Activated CD8-positive, alpha-beta T cell treated with anti-CD3 and anti-CD28 coated beads, Interleukin-2, amount 10 ng/mL, durations not matched to agents 7 days and 5 days (primary cell): Measurements from ENCODE around the gene TRAPPC1. TPM values are rescaled to one million over a fixed set of nuclear protein-coding genes. Genes with fewer than 3 reads are reported as not detected.

Experiments used
- ATAC-seq: fragments of 150-1000 bp; cut with Tn5 transposase; one replicate; pipeline ENCODE4 v1.10.0; 2021; ENCODE audit warnings: moderate library complexity
- CTCF ChIA-PET: fragments of 350-600 bp; sonication (Branson Sonifier 250); formaldehyde crosslinking; loops from one replicate; lab custom pipeline; 2021; ENCODE audit warnings: antibody characterized with exemption; lab: Charles Lee
- POLR2A ChIA-PET: fragments of 350-600 bp; sonication (Branson Sonifier 250); formaldehyde crosslinking; loops from one replicate; lab custom pipeline; 2021; ENCODE audit warnings: antibody characterized with exemption; lab: Charles Lee
- DNase-seq: peaks from one replicate; pipeline ENCODE4 v3.0.0-alpha.2; 2020
- H3K27ac Mint-ChIP-seq: one replicate; pipeline ENCODE4 v1.8.0; 2021; ENCODE audit warnings: mild to moderate bottlenecking, mixed read lengths
- H3K27me3 Mint-ChIP-seq: one replicate; pipeline ENCODE4 v1.8.0; 2021; ENCODE audit warnings: low read depth, mixed read lengths
- H3K36me3 Mint-ChIP-seq: one replicate; pipeline ENCODE4 v1.8.0; 2021; ENCODE audit warnings: low read depth, mixed read lengths
- H3K4me1 Mint-ChIP-seq: one replicate; pipeline ENCODE4 v1.8.0; 2021; ENCODE audit warnings: low read depth, mixed read lengths
- H3K4me3 Mint-ChIP-seq: one replicate; pipeline ENCODE4 v1.8.0; 2021; ENCODE audit warnings: mild to moderate bottlenecking, mixed read lengths
- H3K9me3 Mint-ChIP-seq: one replicate; pipeline ENCODE4 v1.8.0; 2022; ENCODE audit warnings: mixed read lengths; ENCODE audit not compliant: insufficient read depth
- total RNA-seq, 2 experiments: library from RNA; stranded (reverse); gene quantifications; one replicate each; pipeline ENCODE4 v1.2.3, GENCODE V29; 2021

TRAPPC1 gene
- total RNA-seq, 2 experiments from 2014 or later: 248 to 278 TPM

- no peaks in the 10 kb centered on the region for H3K27me3 Mint-ChIP-seq
- H3K36me3 Mint-ChIP-seq: peaks cover 2% of the 10 kb centered on the region
- ChIA-PET POLR2A (interaction anchor here (1.2 to 3.1 kb wide), 2 partner anchors 10 to 18 kb away, joined by 4 to 23 read pairs; partner anchors contain the start of genes CNTROB and TRAPPC1), CTCF (interaction anchor here (0.9 to 2.5 kb wide), 7 partner anchors 10 to 97 kb away, joined by 3 to 16 read pairs (median 5); partner anchors contain the start of gene NAA38)
- peak; percentile 45 for ATAC-seq
- peak overlapping the region; percentile 74 for H3K27ac Mint-ChIP-seq
- H3K4me1 Mint-ChIP-seq: peaks cover 25% of the 10 kb centered on the region
- peak overlapping the region; percentile 54 for H3K4me3 Mint-ChIP-seq
- no peaks in the 10 kb centered on the region for H3K9me3 Mint-ChIP-seq
- no peak for DNase-seq
Observed at GRCh38 chr17:7922269-7922844, 9.4 kb downstream of the TRAPPC1 start.

DNA sequence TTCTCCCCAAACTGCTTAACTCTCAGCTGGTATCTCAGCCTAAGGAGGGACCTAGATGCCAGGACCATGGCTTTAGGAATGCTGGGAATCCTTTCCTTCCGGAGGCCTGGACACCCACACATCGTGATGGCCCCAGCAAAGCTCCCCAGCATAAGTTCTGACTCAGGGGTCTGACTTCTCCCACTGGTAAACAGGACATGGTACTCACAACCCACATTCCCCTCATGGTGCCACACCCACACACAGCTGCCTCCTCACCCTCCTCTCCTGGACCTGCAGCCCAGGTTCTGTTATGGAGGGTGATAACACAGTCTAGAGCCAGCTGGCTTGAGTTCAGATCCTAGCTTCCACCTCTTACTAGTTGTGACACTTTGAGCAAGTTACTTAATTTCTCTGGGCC lies 14.9 kb downstream of the TRAPPC1 start:
- Mint-ChIP-seq H3K27me3 (no peaks in the 10 kb centered on the region), H3K9me3 (no peaks in the 10 kb centered on the region), H3K4me1 (peaks cover 36% of the 10 kb centered on the region), H3K27ac (peak overlapping the region; percentile 83), H3K4me3 (peak overlapping the region; percentile 85), H3K36me3 (peaks cover 9% of the 10 kb centered on the region)
- no peak for DNase-seq
- POLR2A ChIA-PET: interaction anchor here (1.4 to 6.0 kb wide), 2 partner anchors 10 to 15 kb away, joined by 4 to 44 read pairs; partner anchors contain the start of genes CNTROB and TRAPPC1
- ATAC-seq: no peak
- CTCF ChIA-PET: interaction anchor here (0.7 to 11.0 kb wide), 11 partner anchors 10 to 229 kb away, joined by 3 to 237 read pairs (median 7); partner anchors contain the start of genes CNTROB, KCNAB3, TP53 and TRAPPC1

GRCh38 chr17:7916385-7916682 lies 15.4 kb downstream of the TRAPPC1 start:
- ChIA-PET CTCF (interaction anchor here (0.7 to 11.0 kb wide), 16 partner anchors 10 to 228 kb away, joined by 3 to 237 read pairs (median 6); partner anchors contain the start of genes CNTROB, KCNAB3, NAA38 and TP53), POLR2A (interaction anchor here (0.7 to 6.0 kb wide), 8 partner anchors 10 to 73 kb away, joined by 3 to 44 read pairs (median 4); partner anchors contain the start of genes CNTROB and TRAPPC1)
- H3K4me1 Mint-ChIP-seq: peaks cover 35% of the 10 kb centered on the region

DNA sequence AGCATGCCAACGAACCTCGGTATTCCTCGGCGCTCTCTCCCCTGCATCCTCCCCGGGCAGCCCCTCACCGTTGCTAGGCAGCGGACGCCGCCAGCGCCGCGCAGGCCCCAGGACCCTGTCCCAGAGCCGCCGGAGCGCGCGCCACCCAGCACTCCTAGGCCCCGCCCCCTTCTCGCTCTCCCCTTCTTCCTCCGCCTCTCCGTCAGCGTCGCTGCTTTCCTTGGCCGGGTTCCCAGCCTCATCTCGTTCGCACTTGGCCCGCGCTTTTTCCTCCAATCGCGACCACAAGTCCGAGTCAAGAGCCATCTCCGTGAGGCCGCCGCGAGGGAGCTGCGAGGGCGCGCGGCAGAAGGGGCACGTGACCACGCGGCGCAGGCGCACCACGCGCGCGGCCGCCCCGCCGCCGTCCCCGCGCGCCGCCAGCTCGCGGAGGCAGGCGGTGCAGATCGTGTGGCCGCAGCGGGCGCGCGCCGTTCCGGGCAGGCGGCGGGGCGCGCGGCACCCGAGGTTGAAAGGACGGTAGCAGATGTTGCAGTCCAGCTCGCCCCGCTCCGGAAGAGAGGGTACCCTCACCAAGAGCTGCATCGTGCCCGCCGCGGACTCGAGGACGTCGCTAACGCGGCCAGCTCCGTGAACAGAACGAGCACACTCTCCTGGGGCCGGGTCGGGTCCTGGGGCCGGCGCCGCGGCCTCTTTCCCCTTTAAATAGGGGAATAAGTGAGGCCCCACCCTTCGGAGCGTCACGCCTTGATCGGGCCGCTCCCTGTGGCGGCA lies 15.9 kb downstream of the TRAPPC1 start, which contains the start of gene RNF227:
Gene RNF227 (minus strand): TSS at position 679 of the 774 bp plus-strand sequence. CDS start 94 bp downstream, at position 585.
- Mint-ChIP-seq H3K9me3 (no peaks in the 10 kb centered on the region), H3K36me3 (peaks cover 17% of the 10 kb centered on the region), H3K4me1 (peaks cover 35% of the 10 kb centered on the region), H3K27ac (peak within 1 kb of the TSS; percentile 95), H3K27me3 (no peaks in the 10 kb centered on the region), H3K4me3 (peak within 1 kb of the TSS; percentile 85)
- ATAC-seq (peak; percentile 85), DNase-seq (peak; percentile 89)
- CTCF ChIA-PET: interaction anchor here (0.7 to 11.0 kb wide), 17 partner anchors 11 to 228 kb away, joined by 3 to 237 read pairs (median 6); partner anchors contain the start of genes CNTROB, KCNAB3, NAA38 and TP53
- POLR2A ChIA-PET: interaction anchor here (0.7 to 6.0 kb wide), 9 partner anchors 11 to 74 kb away, joined by 3 to 44 read pairs (median 4); partner anchors contain the start of genes CNTROB and TRAPPC1

More at GRCh38 chr17:7916385-7916682, 15.4 kb downstream of the TRAPPC1 start:
- ATAC-seq (no peak), DNase-seq (no peak)
- Mint-ChIP-seq H3K27me3 (no peaks in the 10 kb centered on the region), H3K27ac (peak overlapping the region; percentile 83), H3K9me3 (no peaks in the 10 kb centered on the region), H3K4me3 (peak overlapping the region; percentile 85), H3K36me3 (peaks cover 12% of the 10 kb centered on the region)

DNA sequence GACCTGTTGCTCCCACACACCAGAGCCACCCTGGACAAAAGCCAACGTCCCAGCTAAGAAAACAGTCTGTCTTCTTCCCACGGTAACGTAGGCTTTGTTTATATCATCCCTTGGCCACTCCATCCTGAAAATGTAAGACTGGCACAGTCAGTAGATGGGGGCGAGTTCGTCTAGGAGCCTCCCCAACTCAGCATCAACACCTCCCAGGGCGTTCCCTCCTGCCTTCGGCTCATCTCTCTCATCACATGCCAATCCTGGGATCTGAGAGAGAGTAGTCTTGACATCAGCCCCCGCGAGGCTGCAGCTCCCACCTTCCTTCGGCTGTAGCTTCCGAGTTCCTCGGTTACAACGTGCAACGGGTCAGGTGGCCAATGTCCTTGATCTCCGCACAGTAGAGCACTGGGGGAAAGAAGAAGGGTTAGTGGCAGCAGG lies 16.6 kb downstream of the TRAPPC1 start:
- CTCF ChIA-PET: interaction anchor here (0.7 to 11.0 kb wide), 13 partner anchors 11 to 164 kb away, joined by 3 to 237 read pairs (median 6); partner anchors contain the start of genes CNTROB, KCNAB3, NAA38 and TRAPPC1
- ATAC-seq (peak; percentile 57), DNase-seq (no peak)
- H3K4me1 Mint-ChIP-seq: peaks cover 35% of the 10 kb centered on the region
- H3K27me3 Mint-ChIP-seq: no peaks in the 10 kb centered on the region
- H3K9me3 Mint-ChIP-seq: no peaks in the 10 kb centered on the region
- H3K36me3 Mint-ChIP-seq: peaks cover 22% of the 10 kb centered on the region
- POLR2A ChIA-PET: interaction anchor here (1.3 to 6.0 kb wide), 5 partner anchors 12 to 70 kb away, joined by 3 to 44 read pairs (median 4); partner anchors contain the start of genes CNTROB and TRAPPC1
- H3K27ac Mint-ChIP-seq: peak overlapping the region; percentile 95
- H3K4me3 Mint-ChIP-seq: peak overlapping the region; percentile 85

GRCh38 chr17:7912927-7913524 lies 18.7 kb downstream of the TRAPPC1 start:
- H3K4me3 Mint-ChIP-seq: no peak overlapping the region
- peaks cover 35% of the 10 kb centered on the region for H3K4me1 Mint-ChIP-seq
- DNase-seq: peak; percentile 71
- peaks cover 40% of the 10 kb centered on the region for H3K36me3 Mint-ChIP-seq
- ChIA-PET POLR2A (interaction anchor here (0.6 to 1.5 kb wide), 3 partner anchors 77 to 225 kb away, joined by 3 to 9 read pairs (median 5); partner anchors contain the start of gene TP53), CTCF (interaction anchor here (0.6 to 11.0 kb wide), 23 partner anchors 9 to 147 kb away, joined by 3 to 237 read pairs (median 5); partner anchors contain the start of genes CNTROB and TRAPPC1)
- peak; percentile 24 for ATAC-seq
- no peaks in the 10 kb centered on the region for H3K27me3 Mint-ChIP-seq
- peak overlapping the region; percentile 71 for H3K27ac Mint-ChIP-seq
- H3K9me3 Mint-ChIP-seq: no peaks in the 10 kb centered on the region

- Mint-ChIP-seq H3K4me3 (no peak overlapping the region), H3K4me1 (peaks cover 25% of the 10 kb centered on the region), H3K36me3 (peaks cover 52% of the 10 kb centered on the region)
Observed at GRCh38 chr17:7911116-7911515, 20.6 kb downstream of the TRAPPC1 start.

DNA sequence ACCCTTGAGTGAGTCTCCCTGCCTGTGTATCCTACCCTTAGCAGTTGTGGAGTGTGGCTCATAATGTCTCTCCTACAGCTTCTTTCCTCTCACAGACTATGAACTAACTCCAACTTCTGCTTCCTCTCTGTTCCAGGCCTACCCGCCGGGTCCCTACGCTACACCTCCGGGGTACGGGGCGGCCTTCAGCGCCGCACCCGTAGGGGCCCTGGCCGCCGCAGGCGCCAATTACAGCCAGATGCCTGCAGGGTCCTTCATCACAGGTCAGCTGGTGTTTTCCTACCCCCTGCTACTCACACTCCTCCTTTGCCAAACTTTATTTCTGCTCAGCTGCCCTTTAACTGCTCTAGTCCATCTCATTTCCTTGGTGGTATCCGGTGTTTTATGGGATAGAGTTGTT lies 21.0 kb downstream of the TRAPPC1 start:
- POLR2A ChIA-PET: interaction anchor here (0.6 kb wide), 1 partner anchor 95 kb away, joined by 3 read pairs; no protein-coding TSS in a partner anchor
- ATAC-seq: no peak
- DNase-seq: no peak
- Mint-ChIP-seq H3K4me1 (peaks cover 25% of the 10 kb centered on the region), H3K4me3 (no peak overlapping the region), H3K9me3 (no peaks in the 10 kb centered on the region), H3K27ac (no peak overlapping the region), H3K36me3 (peaks cover 54% of the 10 kb centered on the region), H3K27me3 (no peaks in the 10 kb centered on the region)
- CTCF ChIA-PET: interaction anchor here (0.7 to 11.0 kb wide), 3 partner anchors 75 to 226 kb away, joined by 3 to 237 read pairs (median 3); no protein-coding TSS in a partner anchor

More at GRCh38 chr17:7911116-7911515, 20.6 kb downstream of the TRAPPC1 start:
- CTCF ChIA-PET: interaction anchor here (1.5 to 11.0 kb wide), 5 partner anchors 11 to 77 kb away, joined by 3 to 237 read pairs (median 9); no protein-coding TSS in a partner anchor
- no peak for ATAC-seq
- H3K9me3 Mint-ChIP-seq: no peaks in the 10 kb centered on the region
- no peaks in the 10 kb centered on the region for H3K27me3 Mint-ChIP-seq
- POLR2A ChIA-PET: no interaction called here
- no peak for DNase-seq
- no peak overlapping the region for H3K27ac Mint-ChIP-seq

DNA sequence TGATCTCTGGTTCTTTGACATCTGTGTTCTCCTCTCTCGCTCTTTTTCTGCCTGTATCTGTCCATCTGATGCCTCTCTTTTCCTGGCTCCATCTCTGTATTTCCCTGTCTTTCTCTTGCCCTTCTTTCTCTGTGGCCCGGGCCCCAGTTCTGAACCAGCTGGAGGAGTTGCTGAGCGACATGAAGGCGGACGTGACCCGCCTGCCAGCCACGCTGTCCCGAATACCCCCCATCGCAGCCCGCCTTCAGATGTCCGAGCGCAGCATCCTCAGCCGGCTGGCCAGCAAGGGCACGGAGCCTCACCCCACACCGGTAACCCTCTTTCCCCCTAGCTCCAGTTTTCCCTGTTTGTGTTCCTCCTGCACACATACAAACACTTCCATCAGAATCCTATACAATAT lies 21.5 kb downstream of the TRAPPC1 start:
- H3K4me3 Mint-ChIP-seq: no peak overlapping the region
- ATAC-seq (no peak), DNase-seq (no peak)
- CTCF ChIA-PET: interaction anchor here (0.7 to 11.0 kb wide), 3 partner anchors 75 to 226 kb away, joined by 3 to 237 read pairs (median 3); no protein-coding TSS in a partner anchor
- H3K27me3 Mint-ChIP-seq: no peaks in the 10 kb centered on the region
- H3K4me1 Mint-ChIP-seq: peaks cover 22% of the 10 kb centered on the region
- no peak overlapping the region for H3K27ac Mint-ChIP-seq
- POLR2A ChIA-PET: interaction anchor here (0.6 kb wide), 1 partner anchor 95 kb away, joined by 3 read pairs; no protein-coding TSS in a partner anchor
- peaks cover 58% of the 10 kb centered on the region for H3K36me3 Mint-ChIP-seq
- H3K9me3 Mint-ChIP-seq: no peaks in the 10 kb centered on the region

GRCh38 chr17:7909089-7909488 lies 22.7 kb downstream of the TRAPPC1 start:
- DNase-seq (no peak), ATAC-seq (no peak)
- H3K4me1 Mint-ChIP-seq: peaks cover 10% of the 10 kb centered on the region
- H3K4me3 Mint-ChIP-seq: no peak overlapping the region
- no peaks in the 10 kb centered on the region for H3K9me3 Mint-ChIP-seq
- ChIA-PET CTCF (no interaction called here), POLR2A (no interaction called here)
- no peak overlapping the region for H3K27ac Mint-ChIP-seq
- peaks cover 69% of the 10 kb centered on the region for H3K36me3 Mint-ChIP-seq
- H3K27me3 Mint-ChIP-seq: no peaks in the 10 kb centered on the region
